ENCODE data around the gene TMEM181. TPM values are rescaled to one million over a fixed set of nuclear protein-coding genes. Genes with fewer than 3 reads are reported as not detected.

Gene TMEM181
- total and polyA plus RNA-seq, 4 donors = 6.4 to 15.6 (median 12.6) TPM

DNA sequence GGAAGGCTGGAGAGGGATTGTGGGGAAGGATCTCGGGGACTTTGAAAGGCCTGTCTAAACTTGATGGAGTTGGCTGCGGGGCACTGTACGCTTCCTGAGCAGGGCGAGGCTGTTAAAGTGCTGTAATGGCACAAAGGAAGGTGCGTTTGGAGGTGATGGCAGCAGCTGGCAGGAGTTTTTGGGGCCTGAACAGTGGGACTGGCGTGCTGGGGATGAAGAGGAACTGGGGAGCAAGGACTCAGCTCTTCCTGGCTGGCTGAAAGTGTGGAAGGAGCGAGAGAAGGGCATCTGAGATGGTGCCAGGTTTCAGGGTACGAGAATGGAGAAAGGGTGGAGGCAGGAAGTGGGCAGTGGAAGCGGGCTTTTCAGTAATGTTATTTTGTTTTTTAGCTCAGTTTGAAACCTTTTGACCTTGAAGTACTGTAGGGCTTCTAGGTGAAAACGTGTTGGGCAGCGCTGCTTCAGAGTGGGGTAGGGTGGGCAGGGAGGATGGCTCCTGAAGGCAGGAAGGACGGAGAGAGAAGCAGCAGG, 8.0 kb downstream of the TMEM181 start:
- TF ChIP-seq, protein P1, sequence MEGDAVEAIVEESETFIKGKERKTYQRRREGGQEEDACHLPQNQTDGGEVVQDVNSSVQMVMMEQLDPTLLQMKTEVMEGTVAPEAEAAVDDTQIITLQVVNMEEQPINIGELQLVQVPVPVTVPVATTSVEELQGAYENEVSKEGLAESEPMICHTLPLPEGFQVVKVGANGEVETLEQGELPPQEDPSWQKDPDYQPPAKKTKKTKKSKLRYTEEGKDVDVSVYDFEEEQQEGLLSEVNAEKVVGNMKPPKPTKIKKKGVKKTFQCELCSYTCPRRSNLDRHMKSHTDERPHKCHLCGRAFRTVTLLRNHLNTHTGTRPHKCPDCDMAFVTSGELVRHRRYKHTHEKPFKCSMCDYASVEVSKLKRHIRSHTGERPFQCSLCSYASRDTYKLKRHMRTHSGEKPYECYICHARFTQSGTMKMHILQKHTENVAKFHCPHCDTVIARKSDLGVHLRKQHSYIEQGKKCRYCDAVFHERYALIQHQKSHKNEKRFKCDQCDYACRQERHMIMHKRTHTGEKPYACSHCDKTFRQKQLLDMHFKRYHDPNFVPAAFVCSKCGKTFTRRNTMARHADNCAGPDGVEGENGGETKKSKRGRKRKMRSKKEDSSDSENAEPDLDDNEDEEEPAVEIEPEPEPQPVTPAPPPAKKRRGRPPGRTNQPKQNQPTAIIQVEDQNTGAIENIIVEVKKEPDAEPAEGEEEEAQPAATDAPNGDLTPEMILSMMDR (IDR thresholded peaks at IDR 0.05; ENCODE audit: low read depth, low read length, missing input control) = no peak
- TF ChIP-seq, protein P2, sequence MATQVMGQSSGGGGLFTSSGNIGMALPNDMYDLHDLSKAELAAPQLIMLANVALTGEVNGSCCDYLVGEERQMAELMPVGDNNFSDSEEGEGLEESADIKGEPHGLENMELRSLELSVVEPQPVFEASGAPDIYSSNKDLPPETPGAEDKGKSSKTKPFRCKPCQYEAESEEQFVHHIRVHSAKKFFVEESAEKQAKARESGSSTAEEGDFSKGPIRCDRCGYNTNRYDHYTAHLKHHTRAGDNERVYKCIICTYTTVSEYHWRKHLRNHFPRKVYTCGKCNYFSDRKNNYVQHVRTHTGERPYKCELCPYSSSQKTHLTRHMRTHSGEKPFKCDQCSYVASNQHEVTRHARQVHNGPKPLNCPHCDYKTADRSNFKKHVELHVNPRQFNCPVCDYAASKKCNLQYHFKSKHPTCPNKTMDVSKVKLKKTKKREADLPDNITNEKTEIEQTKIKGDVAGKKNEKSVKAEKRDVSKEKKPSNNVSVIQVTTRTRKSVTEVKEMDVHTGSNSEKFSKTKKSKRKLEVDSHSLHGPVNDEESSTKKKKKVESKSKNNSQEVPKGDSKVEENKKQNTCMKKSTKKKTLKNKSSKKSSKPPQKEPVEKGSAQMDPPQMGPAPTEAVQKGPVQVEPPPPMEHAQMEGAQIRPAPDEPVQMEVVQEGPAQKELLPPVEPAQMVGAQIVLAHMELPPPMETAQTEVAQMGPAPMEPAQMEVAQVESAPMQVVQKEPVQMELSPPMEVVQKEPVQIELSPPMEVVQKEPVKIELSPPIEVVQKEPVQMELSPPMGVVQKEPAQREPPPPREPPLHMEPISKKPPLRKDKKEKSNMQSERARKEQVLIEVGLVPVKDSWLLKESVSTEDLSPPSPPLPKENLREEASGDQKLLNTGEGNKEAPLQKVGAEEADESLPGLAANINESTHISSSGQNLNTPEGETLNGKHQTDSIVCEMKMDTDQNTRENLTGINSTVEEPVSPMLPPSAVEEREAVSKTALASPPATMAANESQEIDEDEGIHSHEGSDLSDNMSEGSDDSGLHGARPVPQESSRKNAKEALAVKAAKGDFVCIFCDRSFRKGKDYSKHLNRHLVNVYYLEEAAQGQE (IDR thresholded peaks at IDR 0.05) = no peak
- TF ChIP-seq, protein P3, sequence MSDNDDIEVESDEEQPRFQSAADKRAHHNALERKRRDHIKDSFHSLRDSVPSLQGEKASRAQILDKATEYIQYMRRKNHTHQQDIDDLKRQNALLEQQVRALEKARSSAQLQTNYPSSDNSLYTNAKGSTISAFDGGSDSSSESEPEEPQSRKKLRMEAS (IDR thresholded peaks at IDR 0.05) = no peak
- TF ChIP-seq JUND (IDR thresholded peaks at IDR 0.05) (no peak), HNF4G (IDR thresholded peaks at IDR 0.05) (no peak), NR2F2 (IDR thresholded peaks at IDR 0.05) (no peak)
- peaks cover 0 to 3% (median 0%) of the 10 kb centered on the region in 4 donors for H3K36me3 ChIP-seq (ENCODE audit: control insufficient read depth in 4 of 4, insufficient read depth in 3 of 4, low read depth in 1 of 4, low read length in 3 of 4)
- H3K27me3 ChIP-seq (ENCODE audit: control insufficient read depth in 4 of 4, insufficient read depth in 4 of 4, low read length in 3 of 4) = no peaks in the 10 kb centered on the region
- no peak overlapping the region for H3K9ac ChIP-seq (ENCODE audit: low read depth in 1 of 2, low read length in 2 of 2)
- no peaks in the 10 kb centered on the region for H3K9me3 ChIP-seq (ENCODE audit: control insufficient read depth in 4 of 4, low read length in 3 of 4)
- no peak for DNase-seq (ENCODE audit: low spot score)
- WGBS = 80% methylated on average over 12 of the region's 12 CpGs
- H3K27ac ChIP-seq (ENCODE audit: low read depth in 1 of 2, low read length in 2 of 2) = no peak overlapping the region
- no peak overlapping the region for H3K4me3 ChIP-seq (ENCODE audit: low read depth in 1 of 3, low read length in 3 of 3)
- no peaks in the 10 kb centered on the region for H3K4me1 ChIP-seq (ENCODE audit: control insufficient read depth in 4 of 4, insufficient read depth in 4 of 4, low read length in 3 of 4)

DNA sequence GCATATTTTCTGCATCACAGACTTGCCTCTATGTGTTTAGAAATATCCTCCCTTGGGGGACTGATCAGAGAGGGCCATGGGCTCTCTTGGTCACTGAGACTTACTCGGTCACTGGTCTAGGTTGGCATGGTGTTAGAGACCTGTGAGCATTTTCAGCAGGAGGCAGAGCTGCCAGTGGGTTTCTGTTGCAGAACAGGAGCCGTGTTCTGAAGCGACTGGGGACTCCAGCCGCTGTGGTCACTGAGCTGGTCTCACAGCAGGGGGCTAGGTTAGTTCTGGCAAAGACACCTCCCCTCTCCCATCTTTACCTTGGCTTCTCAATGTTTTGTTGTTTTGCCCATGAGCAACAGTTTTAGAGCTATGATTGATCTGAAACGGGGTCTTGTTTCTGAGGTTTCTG, 8.7 kb downstream of the TMEM181 start:
- no peak overlapping the region for H3K9ac ChIP-seq (ENCODE audit: low read depth in 1 of 2, low read length in 2 of 2)
- no peaks in the 10 kb centered on the region for H3K9me3 ChIP-seq (ENCODE audit: control insufficient read depth in 4 of 4, low read length in 3 of 4)
- H3K27me3 ChIP-seq (ENCODE audit: control insufficient read depth in 4 of 4, insufficient read depth in 4 of 4, low read length in 3 of 4) = no peaks in the 10 kb centered on the region
- H3K4me1 ChIP-seq (ENCODE audit: control insufficient read depth in 4 of 4, insufficient read depth in 4 of 4, low read length in 3 of 4) = no peaks in the 10 kb centered on the region
- no peak overlapping the region for H3K4me3 ChIP-seq (ENCODE audit: low read depth in 1 of 3, low read length in 3 of 3)
- no peak overlapping the region for H3K27ac ChIP-seq (ENCODE audit: low read depth in 1 of 2, low read length in 2 of 2)
- no peak for DNase-seq (ENCODE audit: low spot score)
- 94% methylated on average over 5 of the region's 5 CpGs for WGBS
- peaks cover 0 to 3% (median 0%) of the 10 kb centered on the region in 4 donors for H3K36me3 ChIP-seq (ENCODE audit: control insufficient read depth in 4 of 4, insufficient read depth in 3 of 4, low read depth in 1 of 4, low read length in 3 of 4)
- TF ChIP-seq, protein P1 (IDR thresholded peaks at IDR 0.05; ENCODE audit: low read depth, low read length, missing input control) = no peak
- no peak for TF ChIP-seq SP1 (IDR thresholded peaks at IDR 0.05)
- TF ChIP-seq RXRA (IDR thresholded peaks at IDR 0.05) = no peak
- TF ChIP-seq RAD21 (IDR thresholded peaks at IDR 0.05) = no peak
- TF ChIP-seq, protein P4, sequence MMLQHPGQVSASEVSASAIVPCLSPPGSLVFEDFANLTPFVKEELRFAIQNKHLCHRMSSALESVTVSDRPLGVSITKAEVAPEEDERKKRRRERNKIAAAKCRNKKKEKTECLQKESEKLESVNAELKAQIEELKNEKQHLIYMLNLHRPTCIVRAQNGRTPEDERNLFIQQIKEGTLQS (IDR thresholded peaks at IDR 0.05) = no peak
- no peak for TF ChIP-seq TAF1 (conservative IDR thresholded peaks at IDR 0.05)

All from liver (tissue), 9 donors.